ENCODE data around the gene MARCO. TPM values are rescaled to one million over a fixed set of nuclear protein-coding genes. Genes with fewer than 3 reads are reported as not detected.

Gene MARCO
- total RNA-seq, 1 experiment from 2014 or later = 0.54 TPM

DNA sequence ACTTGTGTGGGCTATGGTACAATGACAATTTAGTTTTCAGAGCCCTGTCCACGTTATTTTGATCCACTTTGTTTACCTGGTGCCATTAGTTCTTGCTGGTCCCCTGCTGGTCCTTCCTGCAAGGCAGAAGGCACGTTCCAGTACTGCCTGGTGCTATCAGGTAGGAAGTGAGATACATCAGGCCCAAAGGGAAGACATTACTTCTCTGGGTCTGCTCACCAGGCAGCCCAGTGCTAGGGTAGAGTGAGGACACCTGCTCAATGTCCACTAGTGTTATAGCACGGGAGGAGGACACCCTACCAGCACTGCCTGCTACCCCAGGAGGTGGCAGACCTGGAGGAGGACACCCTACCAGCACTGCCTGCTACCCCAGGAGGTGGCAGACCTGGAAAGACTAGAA lies 23.7 kb downstream of the MARCO start:
- DNase-seq (ENCODE audit: low read depth, low spot score) (no peak), ATAC-seq (no peak)
- H2AFZ ChIP-seq (ENCODE audit: low read depth, low read length, poor library complexity, severe bottlenecking) = no peak overlapping the region
- TF ChIP-seq EZH2 (IDR thresholded peaks at IDR 0.05) (no peak), RAD21 (IDR thresholded peaks at IDR 0.05; ENCODE audit: low read depth) (no peak), JUND (IDR thresholded peaks at IDR 0.05) (no peak), POLR2AphosphoS5 (IDR thresholded peaks at IDR 0.05; ENCODE audit: low read depth, low read length) (no peak), POLR2A (IDR thresholded peaks at IDR 0.05; ENCODE audit: borderline replicate concordance, extremely low read depth, insufficient read depth, insufficient read length) (no peak), SIN3A (IDR thresholded peaks at IDR 0.05; ENCODE audit: low read depth) (no peak), SP1 (IDR thresholded peaks at IDR 0.05; ENCODE audit: low read depth) (no peak), CEBPB (IDR thresholded peaks at IDR 0.05; ENCODE audit: low read depth) (no peak), ZFX (IDR thresholded peaks at IDR 0.05) (no peak)
- TF ChIP-seq, protein P1, sequence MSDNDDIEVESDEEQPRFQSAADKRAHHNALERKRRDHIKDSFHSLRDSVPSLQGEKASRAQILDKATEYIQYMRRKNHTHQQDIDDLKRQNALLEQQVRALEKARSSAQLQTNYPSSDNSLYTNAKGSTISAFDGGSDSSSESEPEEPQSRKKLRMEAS (IDR thresholded peaks at IDR 0.05) = no peak
- TF ChIP-seq, protein P2, sequence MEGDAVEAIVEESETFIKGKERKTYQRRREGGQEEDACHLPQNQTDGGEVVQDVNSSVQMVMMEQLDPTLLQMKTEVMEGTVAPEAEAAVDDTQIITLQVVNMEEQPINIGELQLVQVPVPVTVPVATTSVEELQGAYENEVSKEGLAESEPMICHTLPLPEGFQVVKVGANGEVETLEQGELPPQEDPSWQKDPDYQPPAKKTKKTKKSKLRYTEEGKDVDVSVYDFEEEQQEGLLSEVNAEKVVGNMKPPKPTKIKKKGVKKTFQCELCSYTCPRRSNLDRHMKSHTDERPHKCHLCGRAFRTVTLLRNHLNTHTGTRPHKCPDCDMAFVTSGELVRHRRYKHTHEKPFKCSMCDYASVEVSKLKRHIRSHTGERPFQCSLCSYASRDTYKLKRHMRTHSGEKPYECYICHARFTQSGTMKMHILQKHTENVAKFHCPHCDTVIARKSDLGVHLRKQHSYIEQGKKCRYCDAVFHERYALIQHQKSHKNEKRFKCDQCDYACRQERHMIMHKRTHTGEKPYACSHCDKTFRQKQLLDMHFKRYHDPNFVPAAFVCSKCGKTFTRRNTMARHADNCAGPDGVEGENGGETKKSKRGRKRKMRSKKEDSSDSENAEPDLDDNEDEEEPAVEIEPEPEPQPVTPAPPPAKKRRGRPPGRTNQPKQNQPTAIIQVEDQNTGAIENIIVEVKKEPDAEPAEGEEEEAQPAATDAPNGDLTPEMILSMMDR (IDR thresholded peaks at IDR 0.05 in 2 of 3, conservative IDR thresholded peaks at IDR 0.05 in 1 of 3; ENCODE audit: borderline replicate concordance in 1 of 3, insufficient read depth in 1 of 3, low read depth in 2 of 3, low read length in 2 of 3) = no peak
- TF ChIP-seq, protein P3, sequence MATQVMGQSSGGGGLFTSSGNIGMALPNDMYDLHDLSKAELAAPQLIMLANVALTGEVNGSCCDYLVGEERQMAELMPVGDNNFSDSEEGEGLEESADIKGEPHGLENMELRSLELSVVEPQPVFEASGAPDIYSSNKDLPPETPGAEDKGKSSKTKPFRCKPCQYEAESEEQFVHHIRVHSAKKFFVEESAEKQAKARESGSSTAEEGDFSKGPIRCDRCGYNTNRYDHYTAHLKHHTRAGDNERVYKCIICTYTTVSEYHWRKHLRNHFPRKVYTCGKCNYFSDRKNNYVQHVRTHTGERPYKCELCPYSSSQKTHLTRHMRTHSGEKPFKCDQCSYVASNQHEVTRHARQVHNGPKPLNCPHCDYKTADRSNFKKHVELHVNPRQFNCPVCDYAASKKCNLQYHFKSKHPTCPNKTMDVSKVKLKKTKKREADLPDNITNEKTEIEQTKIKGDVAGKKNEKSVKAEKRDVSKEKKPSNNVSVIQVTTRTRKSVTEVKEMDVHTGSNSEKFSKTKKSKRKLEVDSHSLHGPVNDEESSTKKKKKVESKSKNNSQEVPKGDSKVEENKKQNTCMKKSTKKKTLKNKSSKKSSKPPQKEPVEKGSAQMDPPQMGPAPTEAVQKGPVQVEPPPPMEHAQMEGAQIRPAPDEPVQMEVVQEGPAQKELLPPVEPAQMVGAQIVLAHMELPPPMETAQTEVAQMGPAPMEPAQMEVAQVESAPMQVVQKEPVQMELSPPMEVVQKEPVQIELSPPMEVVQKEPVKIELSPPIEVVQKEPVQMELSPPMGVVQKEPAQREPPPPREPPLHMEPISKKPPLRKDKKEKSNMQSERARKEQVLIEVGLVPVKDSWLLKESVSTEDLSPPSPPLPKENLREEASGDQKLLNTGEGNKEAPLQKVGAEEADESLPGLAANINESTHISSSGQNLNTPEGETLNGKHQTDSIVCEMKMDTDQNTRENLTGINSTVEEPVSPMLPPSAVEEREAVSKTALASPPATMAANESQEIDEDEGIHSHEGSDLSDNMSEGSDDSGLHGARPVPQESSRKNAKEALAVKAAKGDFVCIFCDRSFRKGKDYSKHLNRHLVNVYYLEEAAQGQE (IDR thresholded peaks at IDR 0.05; ENCODE audit: low read depth) = no peak
- TF ChIP-seq, protein P4, sequence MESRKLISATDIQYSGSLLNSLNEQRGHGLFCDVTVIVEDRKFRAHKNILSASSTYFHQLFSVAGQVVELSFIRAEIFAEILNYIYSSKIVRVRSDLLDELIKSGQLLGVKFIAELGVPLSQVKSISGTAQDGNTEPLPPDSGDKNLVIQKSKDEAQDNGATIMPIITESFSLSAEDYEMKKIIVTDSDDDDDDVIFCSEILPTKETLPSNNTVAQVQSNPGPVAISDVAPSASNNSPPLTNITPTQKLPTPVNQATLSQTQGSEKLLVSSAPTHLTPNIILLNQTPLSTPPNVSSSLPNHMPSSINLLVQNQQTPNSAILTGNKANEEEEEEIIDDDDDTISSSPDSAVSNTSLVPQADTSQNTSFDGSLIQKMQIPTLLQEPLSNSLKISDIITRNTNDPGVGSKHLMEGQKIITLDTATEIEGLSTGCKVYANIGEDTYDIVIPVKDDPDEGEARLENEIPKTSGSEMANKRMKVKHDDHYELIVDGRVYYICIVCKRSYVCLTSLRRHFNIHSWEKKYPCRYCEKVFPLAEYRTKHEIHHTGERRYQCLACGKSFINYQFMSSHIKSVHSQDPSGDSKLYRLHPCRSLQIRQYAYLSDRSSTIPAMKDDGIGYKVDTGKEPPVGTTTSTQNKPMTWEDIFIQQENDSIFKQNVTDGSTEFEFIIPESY (IDR thresholded peaks at IDR 0.05; ENCODE audit: extremely low read depth, insufficient replicate concordance, low read length) = no peak
- H3K36me3 ChIP-seq (ENCODE audit: control insufficient read depth in 1 of 2, insufficient read depth in 2 of 2, low read length in 2 of 2) = no peaks in the 10 kb centered on the region
- intact Hi-C loops (cut with micrococcal nuclease) = no loop called here
- no TSS peak for BruUV-seq (replicated peaks)
- RAD21 ChIA-PET (ENCODE audit: low non-redundant PET in 1 of 2, low total read pairs in 2 of 2, uncharacterized antibody in 2 of 2, unreplicated experiment in 2 of 2) = no interaction called here
- POLR2A ChIA-PET = no interaction called here
- no peak overlapping the region for H3K27ac ChIP-seq (ENCODE audit: low read depth, low read length)
- H3K27me3 ChIP-seq (ENCODE audit: insufficient read depth, low read length) = peaks cover 11% of the 10 kb centered on the region; the same call in 1 of the 2 replicates
- no peak overlapping the region for H3K4me3 ChIP-seq (replicated peaks in 1 of 2; ENCODE audit: low read depth in 1 of 2, low read length in 2 of 2)
- H3K9me2 ChIP-seq (ENCODE audit: insufficient read depth) = no peaks in the 10 kb centered on the region
- no peaks in the 10 kb centered on the region for H3K9me3 ChIP-seq (ENCODE audit: control insufficient read depth in 1 of 2, insufficient read depth in 1 of 2, low read depth in 1 of 2, low read length in 2 of 2)
- CTCF ChIA-PET = no interaction called here
- H3K4me1 ChIP-seq (ENCODE audit: control insufficient read depth in 1 of 2, insufficient read depth in 2 of 2, low read length in 2 of 2) = peaks cover 0 to 13% of the 10 kb centered on the region in 2 experiments; a peak in 1 of 4 replicates
- no peaks in the 10 kb centered on the region for H3K79me2 ChIP-seq (ENCODE audit: insufficient read depth, low read length)
- no peak overlapping the region for H3K9ac ChIP-seq (ENCODE audit: low read length)
- no peaks in the 10 kb centered on the region for H4K20me1 ChIP-seq (ENCODE audit: insufficient read depth)
- H3K4me2 ChIP-seq (ENCODE audit: low read length) = no peak overlapping the region

Data from HCT116 (cell line).